GM23338 (cell line): Measurements from ENCODE around the gene HCN3. TPM values are rescaled to one million over a fixed set of nuclear protein-coding genes. Genes with fewer than 3 reads are reported as not detected.

Experiments
- CREB1 ChIP-seq: fragments of 250-450 bp; sonication (Bioruptor Pico); IDR thresholded peaks from 2 replicates; pipeline ENCODE4 v1.5.0; 2020; ENCODE audit warnings: low read depth, mild to moderate bottlenecking, moderate library complexity
- EZH2phosphoT487 ChIP-seq: fragments of 200-600 bp; sonication (generic); IDR thresholded peaks from one replicate; pipeline ENCODE4 v1.8.1; 2018; ENCODE audit warnings: antibody characterized with exemption; ENCODE audit not compliant: unreplicated experiment
- NANOG ChIP-seq: IDR thresholded peaks from 2 replicates; pipeline ENCODE4 v1.6.1; 2016; ENCODE audit warnings: antibody characterized with exemption, borderline replicate concordance
- polyA plus RNA-seq: library from polyadenylated mRNA; unstranded; fragments of >200 nt; fragmentation: Nextera tagmentation; extraction: Ambion mirVana; gene quantifications from 2 replicates; pipeline ENCODE4 v1.2.1, GENCODE V29; 2016
- total RNA-seq: library from RNA; depleted of rRNA; stranded (reverse); fragments of >200 nt; shearing (Covaris generic); gene quantifications from 2 replicates; pipeline ENCODE4 v1.2.3, GENCODE V29; 2014; rRNA removed
- TF ChIP-seq, protein P1 (sequence below): IDR thresholded peaks from 2 replicates; pipeline ENCODE4 v1.6.1; 2016; ENCODE audit warnings: antibody characterized with exemption
- TF ChIP-seq, protein P2 (sequence below): IDR thresholded peaks from one replicate; pipeline ENCODE4 v1.6.1; 2018; ENCODE audit warnings: antibody characterized with exemption; ENCODE audit not compliant: unreplicated experiment

Gene HCN3
- total and polyA plus RNA-seq, 2 experiments from 2014 or later: 3.4 to 4.9 TPM

DNA sequence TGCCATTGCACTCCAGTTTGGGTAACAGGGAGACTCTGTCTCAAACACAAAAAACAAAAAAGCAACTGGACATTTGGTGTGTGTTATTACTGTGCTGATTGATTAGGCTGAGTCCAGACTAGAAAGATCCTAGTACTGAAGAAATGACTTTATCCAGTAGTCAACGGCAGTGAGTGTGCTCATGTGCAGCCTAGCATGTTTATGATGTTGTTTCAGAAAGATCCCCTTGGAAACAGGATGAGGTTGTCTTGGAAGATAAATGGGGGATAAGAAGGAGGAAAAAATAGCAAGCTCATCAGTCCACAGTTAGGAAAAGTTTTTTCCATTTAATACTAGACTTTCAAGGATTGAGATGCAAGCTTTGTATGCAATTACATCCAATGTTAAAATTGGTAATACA is 57.7 kb downstream of the HCN3 start (continued):
- no peak for TF ChIP-seq EZH2phosphoT487
- TF ChIP-seq, protein P1, sequence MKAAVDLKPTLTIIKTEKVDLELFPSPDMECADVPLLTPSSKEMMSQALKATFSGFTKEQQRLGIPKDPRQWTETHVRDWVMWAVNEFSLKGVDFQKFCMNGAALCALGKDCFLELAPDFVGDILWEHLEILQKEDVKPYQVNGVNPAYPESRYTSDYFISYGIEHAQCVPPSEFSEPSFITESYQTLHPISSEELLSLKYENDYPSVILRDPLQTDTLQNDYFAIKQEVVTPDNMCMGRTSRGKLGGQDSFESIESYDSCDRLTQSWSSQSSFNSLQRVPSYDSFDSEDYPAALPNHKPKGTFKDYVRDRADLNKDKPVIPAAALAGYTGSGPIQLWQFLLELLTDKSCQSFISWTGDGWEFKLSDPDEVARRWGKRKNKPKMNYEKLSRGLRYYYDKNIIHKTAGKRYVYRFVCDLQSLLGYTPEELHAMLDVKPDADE: no peak
- TF ChIP-seq, protein P2, sequence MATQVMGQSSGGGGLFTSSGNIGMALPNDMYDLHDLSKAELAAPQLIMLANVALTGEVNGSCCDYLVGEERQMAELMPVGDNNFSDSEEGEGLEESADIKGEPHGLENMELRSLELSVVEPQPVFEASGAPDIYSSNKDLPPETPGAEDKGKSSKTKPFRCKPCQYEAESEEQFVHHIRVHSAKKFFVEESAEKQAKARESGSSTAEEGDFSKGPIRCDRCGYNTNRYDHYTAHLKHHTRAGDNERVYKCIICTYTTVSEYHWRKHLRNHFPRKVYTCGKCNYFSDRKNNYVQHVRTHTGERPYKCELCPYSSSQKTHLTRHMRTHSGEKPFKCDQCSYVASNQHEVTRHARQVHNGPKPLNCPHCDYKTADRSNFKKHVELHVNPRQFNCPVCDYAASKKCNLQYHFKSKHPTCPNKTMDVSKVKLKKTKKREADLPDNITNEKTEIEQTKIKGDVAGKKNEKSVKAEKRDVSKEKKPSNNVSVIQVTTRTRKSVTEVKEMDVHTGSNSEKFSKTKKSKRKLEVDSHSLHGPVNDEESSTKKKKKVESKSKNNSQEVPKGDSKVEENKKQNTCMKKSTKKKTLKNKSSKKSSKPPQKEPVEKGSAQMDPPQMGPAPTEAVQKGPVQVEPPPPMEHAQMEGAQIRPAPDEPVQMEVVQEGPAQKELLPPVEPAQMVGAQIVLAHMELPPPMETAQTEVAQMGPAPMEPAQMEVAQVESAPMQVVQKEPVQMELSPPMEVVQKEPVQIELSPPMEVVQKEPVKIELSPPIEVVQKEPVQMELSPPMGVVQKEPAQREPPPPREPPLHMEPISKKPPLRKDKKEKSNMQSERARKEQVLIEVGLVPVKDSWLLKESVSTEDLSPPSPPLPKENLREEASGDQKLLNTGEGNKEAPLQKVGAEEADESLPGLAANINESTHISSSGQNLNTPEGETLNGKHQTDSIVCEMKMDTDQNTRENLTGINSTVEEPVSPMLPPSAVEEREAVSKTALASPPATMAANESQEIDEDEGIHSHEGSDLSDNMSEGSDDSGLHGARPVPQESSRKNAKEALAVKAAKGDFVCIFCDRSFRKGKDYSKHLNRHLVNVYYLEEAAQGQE: no peak
- TF ChIP-seq NANOG: no peak
- no peak for TF ChIP-seq CREB1 (CRISPR knock-in tag)

Other genes with a start within 250 kb of the HCN3 start
- gene DCST2, start 243.7 kb upstream of the HCN3 start, total RNA-seq: not detected in 2 replicates
- 0.28 and 0.78 TPM in 2 replicates for gene DCST2, start 243.7 kb upstream of the HCN3 start, polyA plus RNA-seq
- gene DCST1, start 243.6 kb upstream of the HCN3 start, total RNA-seq: not detected in 2 replicates
- gene DCST1, start 243.6 kb upstream of the HCN3 start, polyA plus RNA-seq: not detected in 2 replicates
- gene ADAM15, start 226.1 kb upstream of the HCN3 start, total RNA-seq: 25.9 and 31.1 TPM in 2 replicates
- gene ADAM15, start 226.1 kb upstream of the HCN3 start, polyA plus RNA-seq: 24.2 and 25.9 TPM in 2 replicates
- gene EFNA4, start 213.7 kb upstream of the HCN3 start, total RNA-seq: 22.9 and 25.0 TPM in 2 replicates
- 11.1 and 16.4 TPM in 2 replicates for gene EFNA4, start 213.7 kb upstream of the HCN3 start, polyA plus RNA-seq
- 13.6 and 14.5 TPM in 2 replicates for gene EFNA3, start 198.6 kb upstream of the HCN3 start, total RNA-seq
- gene EFNA3, start 198.6 kb upstream of the HCN3 start, polyA plus RNA-seq: 10.3 and 13.5 TPM in 2 replicates
- 2.1 and 5.1 TPM in 2 replicates for gene EFNA1, start 149.6 kb upstream of the HCN3 start, total RNA-seq
- gene EFNA1, start 149.6 kb upstream of the HCN3 start, polyA plus RNA-seq: 3.2 and 5.1 TPM in 2 replicates
- 30.0 and 50.5 TPM in 2 replicates for gene SLC50A1, start 141.6 kb upstream of the HCN3 start, total RNA-seq
- gene SLC50A1, start 141.6 kb upstream of the HCN3 start, polyA plus RNA-seq: 63.9 and 65.4 TPM in 2 replicates
- gene DPM3, start 136.9 kb upstream of the HCN3 start, total RNA-seq: 13.6 and 19.2 TPM in 2 replicates
- gene DPM3, start 136.9 kb upstream of the HCN3 start, polyA plus RNA-seq: 71.4 and 76.5 TPM in 2 replicates
- 101 and 106 TPM in 2 replicates for gene KRTCAP2, start 104.2 kb upstream of the HCN3 start, total RNA-seq
- 579 and 628 TPM in 2 replicates for gene KRTCAP2, start 104.2 kb upstream of the HCN3 start, polyA plus RNA-seq
- 15.4 and 18.8 TPM in 2 replicates for gene TRIM46, start 103.6 kb upstream of the HCN3 start, total RNA-seq
- gene TRIM46, start 103.6 kb upstream of the HCN3 start, polyA plus RNA-seq: 7.4 and 8.1 TPM in 2 replicates
- gene THBS3, start 69.6 kb upstream of the HCN3 start, total RNA-seq: 1.2 and 6.3 TPM in 2 replicates
- gene THBS3, start 69.6 kb upstream of the HCN3 start, polyA plus RNA-seq: 4.3 and 5.0 TPM in 2 replicates
- 66.7 and 77.7 TPM in 2 replicates for gene MTX1, start 68.8 kb upstream of the HCN3 start, total RNA-seq
- 106 and 109 TPM in 2 replicates for gene MTX1, start 68.8 kb upstream of the HCN3 start, polyA plus RNA-seq
- gene ENTREP3, start 22.0 kb upstream of the HCN3 start, total RNA-seq: 34.7 and 46.3 TPM in 2 replicates
- 18.6 and 19.5 TPM in 2 replicates for gene ENTREP3, start 22.0 kb upstream of the HCN3 start, polyA plus RNA-seq
- 47.2 and 52.5 TPM in 2 replicates for gene SCAMP3, start 15.1 kb upstream of the HCN3 start, total RNA-seq
- gene SCAMP3, start 15.1 kb upstream of the HCN3 start, polyA plus RNA-seq: 38.3 and 50.5 TPM in 2 replicates
- 40.4 and 54.6 TPM in 2 replicates for gene CLK2, start 4.0 kb upstream of the HCN3 start, total RNA-seq
- gene CLK2, start 4.0 kb upstream of the HCN3 start, polyA plus RNA-seq: 23.9 and 27.2 TPM in 2 replicates
- 3.3 and 3.7 TPM in 2 replicates for gene PKLR, start 24.0 kb downstream of the HCN3 start, total RNA-seq
- gene PKLR, start 24.0 kb downstream of the HCN3 start, polyA plus RNA-seq: 1.5 and 2.0 TPM in 2 replicates
- 274 and 287 TPM in 2 replicates for gene FDPS, start 31.4 kb downstream of the HCN3 start, total RNA-seq
- 366 and 373 TPM in 2 replicates for gene FDPS, start 31.4 kb downstream of the HCN3 start, polyA plus RNA-seq
- 57.6 and 87.7 TPM in 2 replicates for gene RUSC1, start 43.4 kb downstream of the HCN3 start, total RNA-seq
- gene RUSC1, start 43.4 kb downstream of the HCN3 start, polyA plus RNA-seq: 48.2 and 53.4 TPM in 2 replicates